H1 (cell line): ENCODE results near the gene LMTK2. TPM values are rescaled to one million over a fixed set of nuclear protein-coding genes. Genes with fewer than 3 reads are reported as not detected.

ENCODE experiments used
- CTCF ChIA-PET: fragments of 300-600 bp; sonication (Branson Sonifier 250); formaldehyde crosslinking; loops from one replicate; lab custom pipeline; 2021; ENCODE audit not compliant: partially characterized antibody; lab: Charles Lee
- POLR2A ChIA-PET: fragments of 300-600 bp; sonication (Branson Sonifier 250); formaldehyde crosslinking; loops from one replicate; lab custom pipeline; 2021; ENCODE audit warnings: inconsistent platforms; ENCODE audit not compliant: partially characterized antibody; lab: Charles Lee
- DNase-seq, 2 experiments: peaks; one replicate each; pipeline versions ENCODE4 v3.0.0 to v3.0.0-alpha.2; 2010 to 2022; ENCODE audit warnings: low spot score in 2 of 2, low read depth in 1 of 2, mixed read lengths in 1 of 2
- FAIRE-seq: peaks from 2 replicates; lab custom pipeline; 2011; peaks lifted over from hg19 to GRCh38; lab: Jason Lieb, UNC
- H2AFZ ChIP-seq: 2 replicates; pipeline ENCODE4 v1.8.1; 2012; ENCODE audit warnings: low read length, inconsistent platforms
- H2AK5ac ChIP-seq: 2 replicates; pipeline ENCODE4 v1.6.1; 2013; ENCODE audit warnings: low read depth, low read length
- H2BK120ac ChIP-seq: replicated peaks from 2 replicates; pipeline ENCODE3; 2013; ENCODE audit warnings: low read depth, low read length, inconsistent platforms
- H2BK12ac ChIP-seq: 2 replicates; pipeline ENCODE4 v1.6.1; 2013; ENCODE audit warnings: low read depth, low read length
- H2BK15ac ChIP-seq: 2 replicates; pipeline ENCODE4 v1.6.1; 2013; ENCODE audit warnings: low read length
- H2BK20ac ChIP-seq: 2 replicates; pipeline ENCODE4 v1.6.1; 2013; ENCODE audit warnings: low read length
- H2BK5ac ChIP-seq: 2 replicates; pipeline ENCODE4 v1.6.1; 2013; ENCODE audit warnings: low read depth, low read length
- H3K14ac ChIP-seq: 2 replicates; pipeline ENCODE4 v1.6.1; 2013; ENCODE audit warnings: inconsistent platforms; ENCODE audit not compliant: insufficient read length
- H3K18ac ChIP-seq: 2 replicates; pipeline ENCODE4 v1.6.1; 2013; ENCODE audit warnings: low read length; ENCODE audit errors: extremely low read depth
- H3K23ac ChIP-seq: 2 replicates; pipeline ENCODE4 v1.6.1; 2013; ENCODE audit warnings: inconsistent platforms; ENCODE audit not compliant: insufficient read length
- H3K23me2 ChIP-seq: 2 replicates; pipeline ENCODE4 v1.6.1; 2013; ENCODE audit warnings: low read depth, low read length
- H3K27ac ChIP-seq: 2 replicates; pipeline ENCODE4 v1.6.1; 2011; ENCODE audit warnings: low read depth, low read length, inconsistent platforms
- H3K27me3 ChIP-seq, 4 experiments: replicated peaks in 1 of 4; 1 replicate in 1 of 4; 2 replicates in 3 of 4; pipeline versions ENCODE4 v1.6.1 to v1.8.1; 2011 to 2013; ENCODE audit warnings: low read length in 3 of 4, mild to moderate bottlenecking in 3 of 4, inconsistent platforms in 2 of 4, mixed read lengths in 2 of 4, moderate library complexity in 1 of 4; ENCODE audit not compliant: control insufficient read depth in 3 of 4, insufficient read depth in 3 of 4; ENCODE audit errors: extremely low read depth in 1 of 4
- H3K36me3 ChIP-seq, 4 experiments: 2 replicates each; pipeline versions ENCODE4 v1.6.1 to v1.8.1; 2011 to 2013; ENCODE audit warnings: mild to moderate bottlenecking in 4 of 4, low read length in 3 of 4, moderate library complexity in 2 of 4, control low read depth in 1 of 4, inconsistent platforms in 1 of 4; ENCODE audit not compliant: insufficient read depth in 4 of 4, control insufficient read depth in 2 of 4
- H3K4ac ChIP-seq: replicated peaks from 2 replicates; pipeline ENCODE3; 2013; ENCODE audit warnings: low read length, low read depth, mixed read lengths, inconsistent platforms; ENCODE audit not compliant: insufficient read length
- H3K4me1 ChIP-seq, 4 experiments: replicated peaks in 1 of 4; 1 replicate in 1 of 4; 2 replicates in 3 of 4; pipeline versions ENCODE4 v1.6.1 to v1.8.1; 2011 to 2013; ENCODE audit warnings: low read length in 3 of 4, inconsistent platforms in 2 of 4, mixed read lengths in 1 of 4; ENCODE audit not compliant: insufficient read depth in 4 of 4, control insufficient read depth in 3 of 4
- H3K4me2 ChIP-seq, 2 experiments: 2 replicates each; pipeline versions ENCODE4 v1.6.1 to v1.8.1; 2011 to 2013; ENCODE audit warnings: low read depth in 2 of 2, low read length in 2 of 2, control low read depth in 1 of 2, inconsistent platforms in 1 of 2, mild to moderate bottlenecking in 1 of 2; ENCODE audit not compliant: insufficient read depth in 1 of 2
- H3K4me3 ChIP-seq, 4 experiments: fragments of 200-600, 300-600 bp in 1 of 4; sonication (generic), shearing (Covaris generic), sonication (Bioruptor Twin) in 1 of 4; 2 replicates each; pipeline versions ENCODE4 v1.5.1 to v1.8.1; 2011 to 2016; ENCODE audit warnings: low read length in 4 of 4, low read depth in 3 of 4, control low read depth in 2 of 4, inconsistent platforms in 2 of 4, mild to moderate bottlenecking in 2 of 4, mixed read lengths in 1 of 4, moderate library complexity in 1 of 4; ENCODE audit not compliant: insufficient read depth in 2 of 4; ENCODE audit errors: extremely low read depth in 1 of 4
- H3K56ac ChIP-seq: replicated peaks from 2 replicates; pipeline ENCODE3; 2013; ENCODE audit warnings: low read depth, mild to moderate bottlenecking, mixed read lengths, low read length, inconsistent platforms; ENCODE audit not compliant: insufficient read length
- H3K79me1 ChIP-seq: 2 replicates; pipeline ENCODE4 v1.6.1; 2013; ENCODE audit warnings: low read depth, low read length, control low read depth
- H3K79me2 ChIP-seq, 2 experiments: 2 replicates each; pipeline versions ENCODE4 v1.6.1 to v1.8.1; 2012 to 2013; ENCODE audit warnings: low read length in 2 of 2, mild to moderate bottlenecking in 2 of 2, inconsistent platforms in 1 of 2; ENCODE audit not compliant: insufficient read depth in 2 of 2, control insufficient read depth in 1 of 2
- H3K9ac ChIP-seq, 4 experiments: replicated peaks in 1 of 4; 1 replicate in 1 of 4; 2 replicates in 3 of 4; pipeline versions ENCODE4 v1.6.1 to v1.8.1; 2011 to 2013; ENCODE audit warnings: low read depth in 3 of 4, low read length in 3 of 4, control low read depth in 2 of 4, mild to moderate bottlenecking in 2 of 4, moderate library complexity in 2 of 4, inconsistent platforms in 1 of 4; ENCODE audit errors: extremely low read depth in 1 of 4
- H3K9me3 ChIP-seq, 2 experiments: 2 replicates each; pipeline versions ENCODE4 v1.6.1 to v1.8.1; 2012 to 2013; ENCODE audit warnings: mild to moderate bottlenecking in 2 of 2, moderate library complexity in 2 of 2, control low read depth in 1 of 2, inconsistent platforms in 1 of 2, low read depth in 1 of 2, low read length in 1 of 2, mixed read lengths in 1 of 2; ENCODE audit not compliant: insufficient read depth in 2 of 2
- H4K20me1 ChIP-seq, 2 experiments: replicated peaks in 1 of 2; 2 replicates each; pipeline versions ENCODE3 to v1.8.1; 2011 to 2013; ENCODE audit warnings: inconsistent platforms in 2 of 2, low read length in 2 of 2, mild to moderate bottlenecking in 1 of 2; ENCODE audit not compliant: insufficient read depth in 2 of 2, control insufficient read depth in 1 of 2
- H4K5ac ChIP-seq: 2 replicates; pipeline ENCODE4 v1.6.1; 2013; ENCODE audit warnings: low read length, low read depth, mixed read lengths, inconsistent platforms; ENCODE audit not compliant: insufficient read length
- H4K8ac ChIP-seq: 2 replicates; pipeline ENCODE4 v1.8.0; 2013; ENCODE audit warnings: mild to moderate bottlenecking, moderate library complexity, low read length, inconsistent platforms; ENCODE audit not compliant: insufficient read depth; ENCODE audit errors: extremely low read depth
- H4K91ac ChIP-seq: replicated peaks from 2 replicates; pipeline ENCODE3; 2013; ENCODE audit warnings: low read length, mixed read lengths, inconsistent platforms; ENCODE audit not compliant: insufficient read length
- CTCF ChIP-seq, 3 experiments: IDR thresholded peaks; 1 replicate in 2 of 3; 2 replicates in 1 of 3; pipeline versions ENCODE4 v1.5.1 to v1.6.1; 2011; ENCODE audit warnings: low read length in 3 of 3, mild to moderate bottlenecking in 3 of 3, inconsistent platforms in 2 of 3, low read depth in 1 of 3, moderate library complexity in 1 of 3; ENCODE audit not compliant: insufficient read depth in 1 of 3; ENCODE audit errors: control extremely low read depth in 1 of 3
- EGR1 ChIP-seq: IDR thresholded peaks from 2 replicates; pipeline ENCODE4 v1.6.1; 2011; ENCODE audit warnings: low read depth, low read length, borderline replicate concordance
- JUND ChIP-seq: IDR thresholded peaks from 2 replicates; pipeline ENCODE4 v1.6.1; 2011; ENCODE audit warnings: mild to moderate bottlenecking, improper control_type of control experiment, low read length
- MAX ChIP-seq: IDR thresholded peaks from 2 replicates; pipeline ENCODE4 v1.6.1; 2012; ENCODE audit warnings: inconsistent platforms
- SIN3A ChIP-seq, 2 experiments: IDR thresholded peaks in 1 of 2; conservative IDR thresholded peaks in 1 of 2; 2 replicates each; pipeline ENCODE4 v1.6.1; 2011 to 2012; ENCODE audit warnings: low read length in 2 of 2, improper control_type of control experiment in 1 of 2, low read depth in 1 of 2, mild to moderate bottlenecking in 1 of 2
- TAF1 ChIP-seq: IDR thresholded peaks from 2 replicates; pipeline ENCODE4 v1.6.1; 2011; ENCODE audit warnings: mild to moderate bottlenecking, low read depth, low read length
- WGBS, 2 experiments: shearing (Covaris generic) in 1 of 2; methylation state at CpG; one replicate each; pipeline versions ENCODE4 v1.1.6 to v1.1.7; 2013 to 2015; ENCODE audit warnings: low lambda C conversion rate in 2 of 2, mixed read lengths in 2 of 2, inconsistent platforms in 1 of 2, low coverage in 1 of 2, missing lambda C conversion rate in 1 of 2; ENCODE audit not compliant: insufficient replicate concordance in 2 of 2, insufficient coverage in 1 of 2, insufficient read length in 1 of 2; ENCODE audit errors: extremely low coverage in 1 of 2, missing lambda C conversion rate in 1 of 2; 5-methylcytosine and 5-hydroxymethylcytosine counted together
- polyA plus RNA-seq, 7 experiments: library from polyadenylated mRNA; depleted of rRNA in 3 of 7; stranded (reverse) in 5 of 7; unstranded in 2 of 7; fragments of >200 nt in 5 of 7; fragments of 200-250 nt in 2 of 7; gene quantifications; 1 replicate in 5 of 7; 2 replicates in 1 of 7; 4 replicates in 1 of 7; pipeline versions ENCODE4 v1.2.1 to v1.2.3, GENCODE V29; 2011 to 2013; ENCODE audit warnings: missing spikeins in 2 of 7, mixed read lengths in 2 of 7
- total RNA-seq: library from RNA; stranded (reverse); fragmentation: NEBNext Ultra II Directional; extraction: Animal tissue kit (Norgen Biotek cat#: 25700); gene quantifications from 2 replicates; pipeline ENCODE4 v1.2.1, GENCODE V29; 2021

Gene LMTK2
- total and polyA plus RNA-seq, 2 of the 8 experiments (the other 6 are each of a cell fraction or from before 2014, with no cell fraction given), result 9.7 to 30.7 TPM

GRCh38 chr7:98211676-98212531, 105.2 kb downstream of the LMTK2 start:
- POLR2A ChIA-PET, result interaction anchor here (1.1 kb wide), 2 partner anchors 16 to 24 kb away, joined by 3 read pairs; no protein-coding TSS in a partner anchor
- Histone ChIP-seq H3K79me1 (no peaks in the 10 kb centered on the region; the same call in 1 of the 2 replicates), H2AK5ac (no peak overlapping the region), H3K4me2 (peak overlapping the region; percentile 24 to 59), H3K4me3 (peak overlapping the region in 2 of 4 experiments; percentile 33 to 56; a peak in 3 of 8 replicates), H2BK20ac (no peak overlapping the region), H2BK5ac (no peak overlapping the region), H4K5ac (no peak overlapping the region), H3K14ac (no peak overlapping the region), H3K23ac (no peak overlapping the region), H3K9ac (no peak overlapping the region), H3K36me3 (peaks cover 0 to 1% (median 0%) of the 10 kb centered on the region in 4 experiments; a peak in 3 of 8 replicates), H4K91ac (no peak overlapping the region), H2AFZ (no peak overlapping the region), H4K8ac (no peak overlapping the region; the same call in 1 of the 2 replicates), H3K9me3 (no peaks in the 10 kb centered on the region), H3K27ac (no peak overlapping the region), H2BK15ac (no peak overlapping the region; the same call in 1 of the 2 replicates), H2BK12ac (peak overlapping the region; percentile 50; the same call in 1 of the 2 replicates), H3K56ac (no peak overlapping the region), H3K23me2 (peaks cover 4% of the 10 kb centered on the region; the same call in 1 of the 2 replicates), H3K79me2 (no peaks in the 10 kb centered on the region), H3K4me1 (peaks cover 0 to 5% (median 3%) of the 10 kb centered on the region in 4 experiments; a peak in 3 of 7 replicates), H3K4ac (peak overlapping the region; percentile 85), H3K27me3 (no peaks in the 10 kb centered on the region), H4K20me1 (peaks cover 0 to 3% of the 10 kb centered on the region in 2 experiments), H3K18ac (no peak overlapping the region; the same call in 1 of the 2 replicates), H2BK120ac (no peak overlapping the region)
- TF ChIP-seq JUND, result peak; percentile 76; the same call in 1 of the 2 replicates
- no peak for TF ChIP-seq CTCF (IDR thresholded peaks at IDR 0.05; ENCODE audit: control extremely low read depth in 1 of 3, insufficient read depth in 1 of 3, low read depth in 1 of 3, low read length in 3 of 3)
- no peak for TF ChIP-seq SIN3A (conservative IDR thresholded peaks at IDR 0.05 in 1 of 2, IDR thresholded peaks at IDR 0.05 in 1 of 2; ENCODE audit: low read depth in 1 of 2, low read length in 2 of 2)
- peak; percentile 39; the same call in 1 of the 2 replicates for TF ChIP-seq MAX
- TF ChIP-seq TAF1, result no peak
- no peak for TF ChIP-seq EGR1
- CTCF ChIA-PET, result interaction anchor here (0.7 to 1.7 kb wide), 5 partner anchors 18 to 46 kb away, joined by 3 to 5 read pairs (median 4); no protein-coding TSS in a partner anchor
- DNase-seq, result peak in 1 of 2 experiments; percentile 59
- no peak for FAIRE-seq
- 81% methylated on average over 33 of the region's 49 CpGs; no CpG with 5 or more reads in 1 of the 2 experiments for WGBS, 2 experiments
